ENCODE measurements around the gene SHISA2.

GRCh38 chr13:26067601-26068000 is 15.8 kb upstream of the SHISA2 start:
- TF ChIP-seq CTCF (IDR thresholded peaks at IDR 0.05; ENCODE audit: low read length) (no peak), EZH2 (IDR thresholded peaks at IDR 0.05; ENCODE audit: borderline replicate concordance, low read length) (no peak)

All from OCI-LY1 (cell line).